IMR-90 (cell line): ENCODE results near the gene PRLR.

Experiments used
- CTCF ChIP-seq: conservative IDR thresholded peaks from 2 replicates; pipeline ENCODE4 v1.5.1; 2012; ENCODE audit warnings: mild to moderate bottlenecking, low read depth, low read length, improper control_type of control experiment
- MXI1 ChIP-seq: IDR thresholded peaks from 2 replicates; pipeline ENCODE4 v1.6.1; 2012; ENCODE audit warnings: low read depth, mild to moderate bottlenecking, low read length, moderate library complexity, borderline replicate concordance
- NFE2L2 ChIP-seq: fragments of 150-350 bp; IDR thresholded peaks from 2 replicates; pipeline ENCODE4 v1.6.1; 2016; ENCODE audit warnings: low read depth, mild to moderate bottlenecking, low read length
- POLR2A ChIP-seq: IDR thresholded peaks from 2 replicates; pipeline ENCODE4 v1.6.1; 2012; ENCODE audit warnings: mild to moderate bottlenecking, low read depth, low read length
- SMC3 ChIP-seq: fragments of 150-350 bp; IDR thresholded peaks from 2 replicates; pipeline ENCODE4 v1.6.1; 2016; ENCODE audit warnings: low read depth, mild to moderate bottlenecking, antibody characterized with exemption, low read length, moderate library complexity
- USF2 ChIP-seq: fragments of 150-350 bp; IDR thresholded peaks from 2 replicates; pipeline ENCODE4 v1.6.1; 2017; ENCODE audit warnings: mild to moderate bottlenecking, antibody characterized with exemption, low read length, low read depth

GRCh38 chr5:35026941-35027340 is 203.3 kb downstream of the PRLR start:
- TF ChIP-seq USF2 (no peak), CTCF (no peak), MXI1 (no peak), POLR2A (no peak), NFE2L2 (no peak), SMC3 (no peak)
